ENCODE measurements around the gene MMRN2. TPM values are rescaled to one million over a fixed set of nuclear protein-coding genes. Genes with fewer than 3 reads are reported as not detected.

MMRN2 gene
- polyA plus RNA-seq, 1 donor from 2014 or later: 0.15 TPM

GRCh38 chr10:86965986-86966654 is 8.7 kb upstream of the MMRN2 start:
- Histone ChIP-seq H3K36me3 (ENCODE audit: insufficient read depth, low read length) (no peaks in the 10 kb centered on the region), H3K79me2 (replicated peaks; ENCODE audit: insufficient read depth, low read length) (no peaks in the 10 kb centered on the region), H3F3A (ENCODE audit: insufficient read depth, low read length, poor library complexity, severe bottlenecking) (no peaks in the 10 kb centered on the region), H3K9me3 (ENCODE audit: low read length) (no peaks in the 10 kb centered on the region), H3K9me2 (ENCODE audit: insufficient read depth, low read length) (no peaks in the 10 kb centered on the region), H2AFZ (ENCODE audit: low read depth, low read length) (no peak overlapping the region), H3K9ac (ENCODE audit: low read length) (no peak overlapping the region), H3K27ac (ENCODE audit: low read length) (no peak overlapping the region), H3K4me3 (ENCODE audit: low read length) (no peak overlapping the region), H4K20me1 (ENCODE audit: insufficient read depth) (no peaks in the 10 kb centered on the region), H3K4me2 (ENCODE audit: low read length) (no peak overlapping the region), H3K27me3 (ENCODE audit: insufficient read depth, low read depth, low read length) (peaks cover 8% of the 10 kb centered on the region)
- TF ChIP-seq REST (IDR thresholded peaks at IDR 0.05; ENCODE audit: borderline replicate concordance): no peak
- no peak for TF ChIP-seq SMC3 (conservative IDR thresholded peaks at IDR 0.05; ENCODE audit: poor library complexity)

- H3K79me2 ChIP-seq (replicated peaks; ENCODE audit: insufficient read depth, low read length): no peaks in the 10 kb centered on the region
- H3K4me2 ChIP-seq (ENCODE audit: low read length): no peak overlapping the region
- no peaks in the 10 kb centered on the region for H4K20me1 ChIP-seq (ENCODE audit: insufficient read depth)
- H2AFZ ChIP-seq (ENCODE audit: low read depth, low read length): no peak overlapping the region
- no peaks in the 10 kb centered on the region for H3F3A ChIP-seq (ENCODE audit: insufficient read depth, low read length, poor library complexity, severe bottlenecking)
- no peaks in the 10 kb centered on the region for H3K9me2 ChIP-seq (ENCODE audit: insufficient read depth, low read length)
- H3K4me3 ChIP-seq (ENCODE audit: low read length): no peak overlapping the region
- no peak overlapping the region for H3K9ac ChIP-seq (ENCODE audit: low read length)
- TF ChIP-seq RAD21 (conservative IDR thresholded peaks at IDR 0.05) (no peak), SMC3 (conservative IDR thresholded peaks at IDR 0.05; ENCODE audit: poor library complexity) (no peak), TAF1 (IDR thresholded peaks at IDR 0.05; ENCODE audit: low read depth) (no peak), POLR2AphosphoS5 (IDR thresholded peaks at IDR 0.05) (no peak), EZH2 (IDR thresholded peaks at IDR 0.05; ENCODE audit: borderline replicate concordance, insufficient read depth, low read length, poor library complexity, severe bottlenecking) (no peak), REST (IDR thresholded peaks at IDR 0.05; ENCODE audit: borderline replicate concordance) (no peak), EP300 (conservative IDR thresholded peaks at IDR 0.05; ENCODE audit: poor library complexity, severe bottlenecking) (no peak), MXI1 (conservative IDR thresholded peaks at IDR 0.05; ENCODE audit: poor library complexity, severe bottlenecking) (no peak)
- H3K36me3 ChIP-seq (ENCODE audit: insufficient read depth, low read length): no peaks in the 10 kb centered on the region
- H3K27me3 ChIP-seq (ENCODE audit: insufficient read depth, low read depth, low read length): no peaks in the 10 kb centered on the region
- H3K9me3 ChIP-seq (ENCODE audit: low read length): no peaks in the 10 kb centered on the region
- H3K27ac ChIP-seq (ENCODE audit: low read length): no peak overlapping the region
Observed at GRCh38 chr10:86964847-86965190, 7.4 kb upstream of the MMRN2 start.
